CD4-positive, alpha-beta T cell treated with Interleukin-10 for 1 hour (primary cell): ENCODE data around the gene DMRTC1.
"Not testable (repeated sequence)": the region's sequence is repeated elsewhere in the genome, so short reads cannot be mapped to it uniquely, and the experiment has no call there.

ENCODE experiments used
- DNase-seq: peaks from one replicate; pipeline ENCODE4 v3.0.0-alpha.2; 2020

The DMRTC1 gene, protein sequence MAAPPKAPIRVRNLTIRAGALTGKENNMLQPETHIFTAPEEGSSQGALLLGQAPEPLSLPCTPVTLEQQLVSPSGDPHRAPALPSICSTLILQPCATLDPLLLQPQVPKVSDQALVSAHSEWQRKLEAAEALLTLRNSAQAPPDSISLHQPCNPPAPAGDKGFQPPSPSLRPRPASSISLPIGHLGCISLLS

DNA sequence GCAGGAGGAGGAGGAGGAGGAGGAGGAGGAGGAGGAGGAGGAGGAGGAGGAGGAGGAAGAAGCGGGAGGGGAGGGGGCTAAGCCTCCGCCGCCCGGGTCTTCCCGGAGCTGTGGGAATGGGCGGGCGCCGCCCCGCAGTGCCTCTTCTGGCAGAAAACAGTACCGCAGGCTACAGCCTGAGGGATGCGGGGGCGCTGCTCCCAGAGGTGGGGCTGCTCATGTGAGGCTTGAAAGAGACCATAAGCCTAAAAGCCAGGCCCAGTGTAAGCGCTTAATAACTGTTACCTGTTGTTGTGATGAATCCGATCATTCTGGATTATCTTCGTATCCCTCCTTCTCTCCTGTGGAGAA lies at the start of gene DMRTC1:
DMRTC1 (minus strand) TSS at position 19 of the 351 bp plus-strand sequence. CDS start 68,143 bp downstream, outside the sequence.
- not testable (repeated sequence) for DNase-seq

DNA sequence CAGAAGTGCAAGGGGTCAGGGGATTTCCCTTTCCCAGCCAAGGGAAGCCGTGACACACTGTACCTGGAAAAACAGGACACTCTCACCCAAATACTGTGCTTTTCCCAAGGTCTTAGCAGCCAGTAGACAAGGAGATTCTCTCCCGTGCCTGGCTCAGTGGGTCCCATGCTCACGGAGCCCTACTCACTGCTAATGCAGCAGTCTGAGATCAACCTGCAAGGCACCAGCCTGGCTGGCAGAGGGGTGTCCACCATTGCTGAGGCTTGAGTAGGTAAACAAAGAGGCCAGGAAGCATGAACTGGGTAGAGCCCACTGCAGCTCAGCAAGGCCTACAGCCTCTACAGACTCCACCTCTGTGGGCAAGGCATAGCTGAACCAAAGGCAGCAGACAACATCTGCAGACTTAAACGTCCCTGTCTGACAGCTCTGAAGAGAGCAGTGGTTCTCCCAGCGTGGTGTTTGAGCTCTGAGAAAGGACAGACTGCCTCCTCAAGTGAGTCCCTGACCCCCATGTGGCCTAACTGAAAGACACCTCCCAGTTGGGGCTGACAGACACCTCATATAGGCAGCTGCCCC lies 37.3 kb upstream of the DMRTC1 start:
- DNase-seq = not testable (repeated sequence)

DNA sequence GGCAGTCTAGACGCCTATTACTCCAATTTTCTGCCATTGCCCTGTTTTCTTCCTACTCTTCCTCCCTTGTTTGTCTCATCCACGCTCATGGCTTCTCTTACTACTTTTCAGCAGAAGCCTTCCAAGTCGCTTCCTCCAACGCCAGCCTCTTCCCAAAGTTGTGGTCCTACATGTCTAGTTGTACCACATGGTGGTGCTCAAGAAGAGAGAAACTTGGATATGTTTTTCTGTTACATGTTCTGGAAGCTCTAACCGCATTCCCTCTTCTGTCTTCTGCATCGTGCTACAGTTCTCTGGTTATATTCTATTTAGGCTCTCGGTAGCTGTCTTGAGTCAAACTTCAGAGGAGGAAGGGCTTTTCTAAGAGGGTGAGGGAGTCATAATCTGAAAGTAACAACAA lies 31.2 kb upstream of the DMRTC1 start:
- not testable (repeated sequence) for DNase-seq

DNA sequence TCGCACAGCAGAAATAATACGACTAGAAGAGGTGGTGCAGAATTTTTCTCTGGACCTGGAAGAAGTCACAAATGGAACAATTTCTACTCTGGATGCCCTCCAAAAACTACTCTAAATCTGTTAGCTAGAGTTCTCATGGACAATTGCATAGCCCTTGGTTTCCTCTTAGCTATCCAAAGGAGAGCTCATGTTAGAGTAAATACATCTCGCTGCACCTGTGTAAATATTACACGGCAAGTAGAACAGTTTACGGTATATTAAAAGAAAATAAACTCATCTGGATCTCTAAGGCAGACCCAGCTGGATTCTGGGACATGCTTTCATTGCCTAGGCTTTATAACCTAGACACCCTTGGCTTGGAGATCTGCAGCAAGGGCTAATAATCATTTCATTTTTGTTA lies 28.2 kb upstream of the DMRTC1 start:
- DNase-seq = not testable (repeated sequence)

DNA sequence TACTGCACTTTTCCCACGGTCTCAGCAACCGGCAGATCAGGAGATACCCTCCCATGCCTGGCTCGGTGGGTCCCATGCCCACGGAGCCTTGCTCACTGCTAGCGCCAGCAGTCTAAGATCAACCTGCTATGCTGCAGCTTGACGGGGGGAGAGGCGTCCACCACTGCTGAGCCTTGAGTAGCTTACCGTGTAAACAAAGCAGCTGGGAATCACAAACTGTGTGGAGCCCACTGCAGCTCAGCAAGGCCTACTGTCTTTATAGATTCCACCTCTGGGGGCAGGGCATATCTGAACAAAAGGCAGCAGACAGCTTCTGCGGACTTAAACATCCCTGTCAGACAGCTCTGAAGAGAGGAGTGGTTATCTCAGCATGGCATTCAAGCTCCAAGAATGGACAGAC lies 16.3 kb upstream of the DMRTC1 start:
- DNase-seq = not testable (repeated sequence)

DNA sequence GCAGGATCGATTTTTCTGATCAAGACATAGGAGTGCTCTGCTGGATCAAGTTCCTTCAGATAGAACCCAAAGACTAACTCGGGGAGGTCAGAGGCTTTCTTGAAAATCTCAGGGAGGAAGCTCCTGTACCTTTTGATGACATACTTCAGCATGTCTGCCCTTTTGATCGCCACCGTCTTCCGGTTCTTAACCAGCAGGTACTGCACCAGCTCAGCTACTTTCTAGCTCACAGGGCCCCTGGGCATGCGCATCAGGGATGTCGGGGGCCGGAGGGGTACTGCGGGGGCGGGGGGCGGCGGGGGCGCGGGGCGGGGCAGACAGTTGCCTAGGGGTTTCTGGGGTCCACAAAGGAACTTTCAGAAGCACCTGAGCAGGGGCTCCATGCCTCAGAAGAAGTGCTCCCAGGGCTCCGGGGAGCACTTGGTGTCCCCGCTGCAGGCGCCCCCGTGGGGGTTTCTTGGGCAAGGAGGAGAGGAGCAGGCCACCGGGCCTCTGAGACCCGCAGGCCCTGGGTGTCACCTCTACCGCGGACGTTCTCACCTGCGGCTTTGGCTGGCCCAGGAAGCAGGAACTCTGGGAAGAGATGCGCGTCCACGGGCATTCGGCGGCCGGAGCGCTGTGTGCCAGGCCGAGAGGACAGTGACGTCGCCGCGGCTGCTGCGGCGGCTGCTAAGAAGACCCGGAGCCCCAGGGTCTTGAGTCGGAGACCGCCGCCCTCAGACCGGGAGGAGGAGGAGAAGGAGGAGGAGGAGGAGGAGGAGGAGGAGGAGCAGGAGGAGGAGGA lies 410 bp downstream of the DMRTC1 start:
- not testable (repeated sequence) for DNase-seq

DNA sequence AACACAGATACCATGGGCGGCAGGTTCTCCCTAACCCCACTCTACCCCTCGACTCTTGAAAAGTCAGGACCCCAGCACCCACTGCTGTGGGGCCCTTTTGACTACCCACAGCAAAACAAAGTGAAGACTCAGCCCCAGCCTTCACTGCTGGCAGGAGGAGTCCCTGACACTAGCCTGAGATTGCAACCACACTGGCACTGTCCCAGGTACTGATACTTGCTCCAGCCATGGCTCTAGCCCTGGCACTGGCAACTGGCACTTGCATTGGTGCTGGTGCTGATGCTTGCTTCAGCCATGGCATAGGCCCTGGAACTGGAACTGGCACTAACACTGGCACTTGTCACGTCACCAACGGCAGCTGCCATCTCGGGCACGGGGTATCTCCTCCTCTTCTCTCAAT lies 1.4 kb downstream of the DMRTC1 start:
- not testable (repeated sequence) for DNase-seq

DNA sequence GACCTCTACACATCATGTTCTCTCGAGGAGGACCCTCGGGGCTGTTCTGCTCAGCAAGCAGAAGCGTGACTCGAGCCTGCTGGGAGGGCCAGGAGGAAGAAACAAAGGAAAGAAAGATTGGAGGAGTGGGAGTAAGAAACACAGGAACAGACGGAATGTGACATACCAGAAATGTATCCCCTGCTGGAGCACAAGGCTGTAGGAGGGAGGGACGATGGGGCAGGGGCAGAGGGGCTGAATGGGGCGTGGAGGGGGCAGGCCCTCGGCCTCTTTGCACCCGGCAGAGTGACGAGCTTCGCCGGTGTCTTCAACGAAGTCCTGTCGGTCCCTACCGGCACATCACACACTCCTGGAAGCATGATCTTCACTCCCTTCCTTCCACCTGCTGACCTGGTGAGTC lies 5.7 kb downstream of the DMRTC1 start, which contains the start of gene FAM236A:
FAM236A (plus strand) TSS at position 301 of the 400 bp plus-strand sequence; CDS start at position 358, 57 bp downstream.
- DNase-seq = not testable (repeated sequence)

DNA sequence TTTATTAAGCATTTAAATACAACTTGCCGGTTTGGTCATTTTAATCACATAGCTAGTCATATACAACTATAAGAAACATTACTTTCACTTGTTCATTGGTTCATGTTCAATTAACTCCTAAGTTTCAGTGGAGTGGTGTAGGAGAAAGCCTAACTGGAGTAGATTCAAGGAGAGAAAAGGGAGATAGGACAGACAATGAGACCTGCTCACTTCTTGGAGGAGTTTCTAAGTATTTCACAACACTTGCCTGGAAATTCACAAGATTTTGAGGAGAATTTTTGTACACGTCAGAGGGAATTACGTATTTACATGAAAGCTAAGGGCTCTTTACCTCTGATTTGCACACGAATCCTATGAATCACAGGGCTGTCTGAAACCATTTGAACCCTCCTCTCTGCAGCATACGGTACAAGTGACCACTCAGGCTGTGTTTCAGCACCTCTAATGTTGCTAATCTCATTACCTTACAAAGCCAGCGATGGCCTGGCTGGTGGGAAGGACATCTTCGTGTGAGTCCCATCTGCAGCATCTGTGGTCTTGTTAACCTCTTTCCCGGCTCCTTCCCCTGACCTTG lies 6.7 kb downstream of the DMRTC1 start:
- DNase-seq = not testable (repeated sequence)

DNA sequence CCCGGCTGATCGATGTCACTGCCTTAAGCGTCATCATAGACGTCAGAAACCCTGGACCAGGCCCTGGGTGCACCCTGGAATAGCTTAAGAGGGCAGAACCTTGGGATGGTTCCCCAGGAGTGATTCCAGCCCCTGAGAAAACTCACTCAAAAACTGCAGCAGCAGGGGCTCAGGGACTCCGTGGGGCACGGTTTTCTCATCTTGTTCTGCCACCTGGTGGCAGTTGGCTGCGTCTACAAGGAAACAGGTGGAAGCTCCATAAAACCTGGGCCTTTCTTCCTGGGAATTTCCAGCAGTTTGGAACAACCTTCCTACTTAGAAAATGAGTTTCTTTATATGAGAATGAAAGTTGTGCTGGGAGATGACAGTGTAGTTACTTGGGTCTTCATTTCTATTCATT lies 7.2 kb downstream of the DMRTC1 start:
- DNase-seq = not testable (repeated sequence)

DNA sequence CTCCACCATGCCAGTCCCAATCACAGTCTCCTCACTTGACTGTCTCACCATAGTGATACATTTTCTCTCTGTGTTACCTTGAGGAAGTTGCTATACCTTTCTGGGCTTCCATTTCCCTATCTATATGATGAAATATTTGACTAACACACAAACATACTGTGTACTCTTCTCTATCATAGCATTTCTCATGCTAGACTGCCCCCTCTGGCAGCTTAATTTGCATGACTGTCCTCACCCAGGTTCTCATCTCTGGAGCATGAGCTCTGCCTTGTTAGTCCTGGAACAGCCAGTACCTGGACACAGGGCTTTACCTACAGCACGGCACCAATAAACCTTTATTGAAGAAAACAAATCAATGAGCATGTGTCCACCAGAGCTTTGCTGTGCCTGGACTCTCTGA lies 11.4 kb downstream of the DMRTC1 start:
- not testable (repeated sequence) for DNase-seq

DNA sequence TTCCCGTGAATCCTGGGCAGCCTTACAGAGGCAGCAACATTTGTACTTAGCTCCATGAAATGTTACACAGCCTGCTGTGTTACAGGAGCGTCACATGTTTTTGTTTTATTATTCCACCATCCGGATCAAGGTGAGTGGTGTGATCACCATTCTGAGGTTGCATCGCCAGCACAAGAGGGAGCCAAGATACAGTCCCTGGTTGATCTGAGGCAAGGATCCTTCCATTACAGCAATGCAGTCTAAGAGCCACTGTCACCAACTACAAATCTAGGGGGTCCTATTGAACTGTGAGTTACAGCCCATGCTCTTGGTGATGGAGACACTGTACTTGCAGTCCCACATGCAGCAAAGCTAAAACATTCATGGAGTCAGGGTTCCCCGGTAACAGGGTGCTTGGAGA lies 27.5 kb downstream of the DMRTC1 start:
- not testable (repeated sequence) for DNase-seq

DNA sequence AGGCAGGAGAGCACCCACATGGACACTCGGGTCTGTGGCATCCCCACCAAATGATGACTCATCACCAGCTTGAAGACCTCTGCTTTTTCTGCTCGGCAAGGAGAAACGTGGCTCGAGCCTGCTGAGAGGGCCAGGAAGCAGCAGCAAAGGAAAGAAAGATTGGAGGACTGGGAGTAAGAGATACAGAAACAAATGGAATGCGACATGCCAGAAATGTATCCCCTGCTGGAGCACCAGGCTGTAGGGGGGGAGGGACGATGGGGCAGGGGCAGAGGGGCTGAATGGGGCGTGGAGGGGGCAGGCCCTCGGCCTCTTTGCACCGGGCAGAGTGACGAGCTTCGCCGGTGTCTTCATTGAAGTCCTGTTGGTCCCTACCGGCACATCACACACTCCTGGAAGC lies 31.3 kb downstream of the DMRTC1 start, which contains the start of gene FAM236C:
FAM236C (plus strand) TSS at position 301 of the 400 bp plus-strand sequence. CDS start 100 bp downstream, outside the sequence.
- not testable (repeated sequence) for DNase-seq

DNA sequence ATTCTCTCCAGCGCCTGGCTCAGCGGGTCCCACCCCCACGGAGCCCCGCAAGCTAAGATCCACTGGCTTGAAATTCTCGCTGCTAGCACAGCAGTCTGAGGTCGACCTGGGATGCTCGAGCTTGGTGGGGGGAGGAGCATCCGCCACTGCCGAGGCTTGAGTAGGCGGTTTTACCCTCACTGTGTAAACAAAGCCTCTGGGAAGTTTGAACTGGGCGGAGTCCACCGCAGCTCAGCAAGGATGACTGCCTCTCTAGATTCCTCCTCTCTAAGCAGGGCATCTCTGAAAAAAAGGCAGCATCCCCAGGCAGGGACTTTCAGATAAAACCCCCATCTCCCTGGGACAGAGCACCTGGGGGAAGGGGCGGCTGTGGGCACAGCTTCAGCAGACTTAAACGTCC lies 53.9 kb downstream of the DMRTC1 start:
- not testable (repeated sequence) for DNase-seq

DNA sequence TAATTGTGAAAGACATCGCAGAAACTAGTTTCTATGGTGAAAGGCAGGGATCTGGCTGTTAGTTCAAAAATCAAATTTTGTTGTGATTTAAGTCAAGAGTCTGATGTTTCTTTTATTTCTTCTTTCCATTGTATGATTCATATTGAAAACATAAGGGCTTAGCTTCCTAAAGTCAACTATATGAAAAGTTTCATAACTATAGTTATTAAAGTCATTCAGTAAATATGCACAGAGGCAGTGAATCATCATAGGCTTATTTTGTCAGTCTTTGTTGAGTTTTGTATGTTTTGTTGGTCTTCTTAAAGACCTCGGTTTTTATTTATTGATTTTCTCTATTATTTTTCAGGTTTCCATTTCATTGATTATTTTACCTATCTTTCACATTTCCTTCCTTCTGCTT lies 60.7 kb downstream of the DMRTC1 start:
- not testable (repeated sequence) for DNase-seq

DNA sequence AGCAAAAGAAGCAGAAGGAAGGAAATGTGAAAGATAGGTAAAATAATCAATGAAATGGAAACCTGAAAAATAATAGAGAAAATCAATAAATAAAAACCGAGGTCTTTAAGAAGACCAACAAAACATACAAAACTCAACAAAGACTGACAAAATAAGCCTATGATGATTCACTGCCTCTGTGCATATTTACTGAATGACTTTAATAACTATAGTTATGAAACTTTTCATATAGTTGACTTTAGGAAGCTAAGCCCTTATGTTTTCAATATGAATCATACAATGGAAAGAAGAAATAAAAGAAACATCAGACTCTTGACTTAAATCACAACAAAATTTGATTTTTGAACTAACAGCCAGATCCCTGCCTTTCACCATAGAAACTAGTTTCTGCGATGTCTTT lies 106.1 kb downstream of the DMRTC1 start:
- DNase-seq = not testable (repeated sequence)

DNA sequence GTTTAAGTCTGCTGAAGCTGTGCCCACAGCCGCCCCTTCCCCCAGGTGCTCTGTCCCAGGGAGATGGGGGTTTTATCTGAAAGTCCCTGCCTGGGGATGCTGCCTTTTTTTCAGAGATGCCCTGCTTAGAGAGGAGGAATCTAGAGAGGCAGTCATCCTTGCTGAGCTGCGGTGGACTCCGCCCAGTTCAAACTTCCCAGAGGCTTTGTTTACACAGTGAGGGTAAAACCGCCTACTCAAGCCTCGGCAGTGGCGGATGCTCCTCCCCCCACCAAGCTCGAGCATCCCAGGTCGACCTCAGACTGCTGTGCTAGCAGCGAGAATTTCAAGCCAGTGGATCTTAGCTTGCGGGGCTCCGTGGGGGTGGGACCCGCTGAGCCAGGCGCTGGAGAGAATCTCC lies 112.9 kb downstream of the DMRTC1 start:
- DNase-seq = not testable (repeated sequence)
